ENCODE data around the gene RNU2-1. TPM values are rescaled to one million over a fixed set of nuclear protein-coding genes. Genes with fewer than 3 reads are reported as not detected.
A peak's percentile ranks its signal among the peaks of the same experiment; 100 is the strongest.
"Not testable (repeated sequence)": the region's sequence is repeated elsewhere in the genome, so short reads cannot be mapped to it uniquely, and the experiment has no call there.

RNU2-1 gene
- total RNA-seq, 1 donor from 2014 or later: 6,685 TPM

- H3K9me3 Mint-ChIP-seq: no peaks in the 10 kb centered on the region
- no peaks in the 10 kb centered on the region for H3K27me3 Mint-ChIP-seq (ENCODE audit: insufficient read depth)
- peak overlapping the region; percentile 90 for H3K27ac Mint-ChIP-seq
- DNase-seq (ENCODE audit: low spot score): no peak
- peak overlapping the region; percentile 97 for H3K4me3 Mint-ChIP-seq
- intact Hi-C loops (cut with micrococcal nuclease): loop anchor here (1.0 to 5.0 kb wide), 5 partner anchors 41 to 213 kb away; partner anchors contain the start of genes BRCA1, RPL27 and VAT1
- H3K4me1 Mint-ChIP-seq (ENCODE audit: low read depth): peaks cover 34% of the 10 kb centered on the region
- H3K36me3 Mint-ChIP-seq (ENCODE audit: low read depth): peaks cover 26% of the 10 kb centered on the region
Measured at GRCh38 chr17:43211123-43211479, 22.7 kb downstream of the RNU2-1 start.

DNA sequence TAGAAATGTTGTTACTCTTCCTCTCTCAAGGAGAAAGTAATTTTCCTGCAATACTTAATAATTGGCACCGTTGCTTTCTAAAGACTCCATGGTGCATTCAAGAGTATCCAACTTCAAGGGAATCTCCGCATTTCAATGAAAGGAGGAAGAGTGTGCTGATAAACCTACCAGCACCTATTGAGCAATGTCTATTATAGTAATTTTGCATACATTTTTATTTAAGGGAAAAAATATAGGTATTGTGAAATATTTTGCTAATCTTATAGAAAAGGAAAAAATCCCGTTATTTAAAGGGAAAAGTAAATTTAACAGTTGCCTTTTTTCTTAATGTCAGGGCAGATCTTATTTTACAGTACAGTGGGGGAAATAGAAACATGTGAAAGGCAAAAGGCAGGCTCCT is 23.2 kb downstream of the RNU2-1 start:
- intact Hi-C loops (cut with micrococcal nuclease): loop anchor here (5.0 kb wide), 1 partner anchor 188 kb away; the partner anchor contains the start of gene VAT1
- peaks cover 34% of the 10 kb centered on the region for H3K4me1 Mint-ChIP-seq (ENCODE audit: low read depth)
- H3K36me3 Mint-ChIP-seq (ENCODE audit: low read depth): peaks cover 22% of the 10 kb centered on the region
- H3K27ac Mint-ChIP-seq: peak overlapping the region; percentile 90
- no peak for DNase-seq (ENCODE audit: low spot score)
- H3K9me3 Mint-ChIP-seq: no peaks in the 10 kb centered on the region
- H3K4me3 Mint-ChIP-seq: peak overlapping the region; percentile 97
- no peaks in the 10 kb centered on the region for H3K27me3 Mint-ChIP-seq (ENCODE audit: insufficient read depth)

DNA sequence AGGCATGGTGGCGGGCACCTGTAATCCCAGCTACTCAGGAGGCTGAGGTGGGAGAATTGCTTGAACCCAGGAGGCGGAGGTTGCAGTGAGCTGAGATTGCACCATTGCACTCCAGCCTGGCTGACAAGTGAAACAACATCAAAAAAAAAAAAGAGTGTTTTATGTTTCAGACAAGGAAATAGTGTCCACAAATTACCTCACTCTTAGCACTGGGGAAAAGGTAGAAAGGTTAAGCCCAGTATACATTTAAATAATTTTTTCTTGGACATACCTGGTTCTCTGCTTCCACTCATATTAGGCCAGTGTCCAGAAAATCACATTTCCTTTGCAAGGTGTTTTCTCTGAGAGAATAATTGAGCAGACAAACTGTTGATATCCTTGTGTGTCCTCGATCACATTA is 30.8 kb downstream of the RNU2-1 start:
- DNase-seq (ENCODE audit: low spot score); H3K27ac Mint-ChIP-seq; H3K4me1 Mint-ChIP-seq (ENCODE audit: low read depth); H3K4me3 Mint-ChIP-seq; H3K9me3 Mint-ChIP-seq; intact Hi-C loops (cut with micrococcal nuclease); H3K27me3 Mint-ChIP-seq (ENCODE audit: insufficient read depth): not testable (repeated sequence)
- peaks cover 49% of the 10 kb centered on the region for H3K36me3 Mint-ChIP-seq (ENCODE audit: low read depth)

DNA sequence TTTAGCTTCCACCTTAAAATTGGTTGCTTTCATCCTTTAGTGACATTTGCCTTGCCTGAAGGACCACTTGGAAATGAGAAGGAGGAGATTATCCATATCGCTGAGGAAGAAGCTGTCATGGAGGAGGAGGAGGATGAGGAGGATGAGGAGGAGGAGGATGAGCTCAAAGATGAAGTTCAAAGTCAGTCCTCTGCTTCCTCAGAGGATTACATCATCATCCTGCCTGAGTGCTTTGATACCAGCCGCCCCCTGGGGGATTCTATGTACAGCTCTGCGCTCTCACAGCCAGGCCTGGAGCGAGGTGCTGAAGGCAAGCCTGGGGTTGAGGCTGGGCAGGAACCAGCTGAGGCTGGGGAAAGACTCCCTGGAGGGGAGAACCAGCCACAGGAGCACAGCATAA is 33.6 kb downstream of the RNU2-1 start:
- Mint-ChIP-seq H3K4me3 (no peak overlapping the region), H3K36me3 (ENCODE audit: low read depth) (peaks cover 52% of the 10 kb centered on the region)
- intact Hi-C loops (cut with micrococcal nuclease): no loop called here

DNA sequence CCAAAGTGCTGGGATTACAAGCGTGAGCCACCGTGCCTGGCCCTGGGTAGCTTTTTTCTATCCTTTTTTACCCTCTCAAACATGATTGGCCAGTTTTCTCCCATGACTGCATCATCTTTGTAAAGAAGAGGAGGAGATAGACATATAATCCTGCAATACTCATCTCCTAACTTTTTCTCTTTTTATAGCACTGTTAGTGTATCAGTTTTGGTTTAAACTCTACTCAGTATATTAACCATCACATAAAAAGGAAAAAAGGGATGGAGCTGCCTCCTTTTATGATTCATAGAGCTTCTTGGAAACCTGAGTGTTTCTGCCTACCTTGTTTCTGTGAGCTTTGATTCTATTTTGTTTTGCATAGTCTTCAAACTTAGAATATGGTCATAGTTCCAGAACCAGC is 34.1 kb downstream of the RNU2-1 start:
- H3K4me3 Mint-ChIP-seq: no peak overlapping the region
- H3K9me3 Mint-ChIP-seq: no peaks in the 10 kb centered on the region
- intact Hi-C loops (cut with micrococcal nuclease): no loop called here
- peaks cover 55% of the 10 kb centered on the region for H3K36me3 Mint-ChIP-seq (ENCODE audit: low read depth)
- H3K27ac Mint-ChIP-seq: no peak overlapping the region
- no peak for DNase-seq (ENCODE audit: low spot score)
- H3K27me3 Mint-ChIP-seq (ENCODE audit: insufficient read depth): no peaks in the 10 kb centered on the region
- no peaks in the 10 kb centered on the region for H3K4me1 Mint-ChIP-seq (ENCODE audit: low read depth)

More for the DNA sequence above, 33.6 kb downstream of the RNU2-1 start:
- DNase-seq (ENCODE audit: low spot score): no peak
- Mint-ChIP-seq H3K4me1 (ENCODE audit: low read depth) (no peaks in the 10 kb centered on the region), H3K9me3 (no peaks in the 10 kb centered on the region), H3K27me3 (ENCODE audit: insufficient read depth) (no peaks in the 10 kb centered on the region), H3K27ac (no peak overlapping the region)

- DNase-seq (ENCODE audit: low spot score): no peak
- Mint-ChIP-seq H3K27ac (no peak overlapping the region), H3K4me1 (ENCODE audit: low read depth) (no peaks in the 10 kb centered on the region), H3K9me3 (no peaks in the 10 kb centered on the region), H3K4me3 (no peak overlapping the region), H3K27me3 (ENCODE audit: insufficient read depth) (no peaks in the 10 kb centered on the region), H3K36me3 (ENCODE audit: low read depth) (peaks cover 57% of the 10 kb centered on the region)
- intact Hi-C loops (cut with micrococcal nuclease): no loop called here
Measured at GRCh38 chr17:43193251-43193650, 40.5 kb downstream of the RNU2-1 start.

DNA sequence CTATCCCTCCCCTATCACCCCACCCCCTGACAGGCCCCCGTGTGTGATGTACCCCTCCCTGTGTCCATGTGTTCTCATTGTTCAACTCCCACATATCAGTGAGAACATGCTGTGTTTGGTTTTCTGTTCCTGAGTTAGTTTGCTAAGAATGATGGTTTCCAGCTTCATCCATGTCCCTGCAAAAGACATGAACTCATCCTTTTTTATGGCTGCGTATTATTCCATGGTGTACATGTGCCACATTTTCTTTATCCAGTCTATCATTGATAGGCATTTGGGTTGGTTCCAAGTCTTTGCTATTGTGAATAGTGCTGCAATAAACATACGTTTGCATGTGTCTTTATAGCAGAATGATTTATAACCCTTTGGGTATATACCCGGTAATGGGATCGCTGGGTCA is 47.1 kb downstream of the RNU2-1 start:
- not testable (repeated sequence) for H3K27me3 Mint-ChIP-seq (ENCODE audit: insufficient read depth); H3K4me3 Mint-ChIP-seq

GRCh38 chr17:43183921-43184320 is 49.9 kb downstream of the RNU2-1 start:
- Mint-ChIP-seq H3K4me1 (ENCODE audit: low read depth) (no peaks in the 10 kb centered on the region), H3K36me3 (ENCODE audit: low read depth) (peaks cover 23% of the 10 kb centered on the region), H3K27ac (no peak overlapping the region), H3K9me3 (no peaks in the 10 kb centered on the region), H3K27me3 (ENCODE audit: insufficient read depth) (no peaks in the 10 kb centered on the region), H3K4me3 (no peak overlapping the region)
- no peak for DNase-seq (ENCODE audit: low spot score)
- intact Hi-C loops (cut with micrococcal nuclease): no loop called here

More for the DNA sequence above, 47.1 kb downstream of the RNU2-1 start:
- DNase-seq (ENCODE audit: low spot score); H3K9me3 Mint-ChIP-seq; H3K27ac Mint-ChIP-seq; intact Hi-C loops (cut with micrococcal nuclease); H3K4me1 Mint-ChIP-seq (ENCODE audit: low read depth): not testable (repeated sequence)
- peaks cover 38% of the 10 kb centered on the region for H3K36me3 Mint-ChIP-seq (ENCODE audit: low read depth)

Other genes starting within 250 kb of the RNU2-1 start
- 1,049 and 1,126 TPM in 2 replicates for gene RPL27, start 235.6 kb downstream of the RNU2-1 start, total RNA-seq
- 65.8 and 67.0 TPM in 2 replicates for gene IFI35, start 227.2 kb downstream of the RNU2-1 start, total RNA-seq
- gene VAT1, start 211.6 kb downstream of the RNU2-1 start, total RNA-seq: 17.3 TPM in 2 replicates
- 0.07 TPM in 1 of 2 replicates, not detected in the other for gene RND2, start 208.7 kb downstream of the RNU2-1 start, total RNA-seq
- gene BRCA1, start 108.6 kb downstream of the RNU2-1 start, total RNA-seq: 76.1 and 79.8 TPM in 2 replicates
- gene NBR1, start 62.8 kb downstream of the RNU2-1 start, total RNA-seq: 53.4 and 56.1 TPM in 2 replicates
- gene TMEM106A, start 22.1 kb downstream of the RNU2-1 start, total RNA-seq: 18.2 and 19.1 TPM in 2 replicates
- gene CCDC200, start 5.4 kb downstream of the RNU2-1 start, total RNA-seq: 0.32 and 0.47 TPM in 2 replicates
- gene ARL4D, start 165.0 kb upstream of the RNU2-1 start, total RNA-seq: 3.2 and 4.0 TPM in 2 replicates
- 57.0 and 59.8 TPM in 2 replicates for gene DHX8, start 250.0 kb upstream of the RNU2-1 start, total RNA-seq

Measured in activated T-helper 1 cell treated with anti-CD3 and anti-CD28 coated beads, Interleukin-12 subunit alpha, Interleukin-12 subunit beta, Interleukin-2, Interleukin-4 antibody, amounts not matched to agents 30 ng/mL and 10 ng/mL and 1 ng/mL, durations not matched to agents 14 hours and 24 hours and 36 hours (primary cell).